ENCODE data around the gene AMPD3.
A peak's percentile ranks its signal among the peaks of the same experiment; 100 is the strongest.

AMPD3 gene

GRCh38 chr11:10540546-10540914, 85.5 kb downstream of the AMPD3 start:
- DNase-seq (ENCODE audit: low read depth), result no peak

DNA sequence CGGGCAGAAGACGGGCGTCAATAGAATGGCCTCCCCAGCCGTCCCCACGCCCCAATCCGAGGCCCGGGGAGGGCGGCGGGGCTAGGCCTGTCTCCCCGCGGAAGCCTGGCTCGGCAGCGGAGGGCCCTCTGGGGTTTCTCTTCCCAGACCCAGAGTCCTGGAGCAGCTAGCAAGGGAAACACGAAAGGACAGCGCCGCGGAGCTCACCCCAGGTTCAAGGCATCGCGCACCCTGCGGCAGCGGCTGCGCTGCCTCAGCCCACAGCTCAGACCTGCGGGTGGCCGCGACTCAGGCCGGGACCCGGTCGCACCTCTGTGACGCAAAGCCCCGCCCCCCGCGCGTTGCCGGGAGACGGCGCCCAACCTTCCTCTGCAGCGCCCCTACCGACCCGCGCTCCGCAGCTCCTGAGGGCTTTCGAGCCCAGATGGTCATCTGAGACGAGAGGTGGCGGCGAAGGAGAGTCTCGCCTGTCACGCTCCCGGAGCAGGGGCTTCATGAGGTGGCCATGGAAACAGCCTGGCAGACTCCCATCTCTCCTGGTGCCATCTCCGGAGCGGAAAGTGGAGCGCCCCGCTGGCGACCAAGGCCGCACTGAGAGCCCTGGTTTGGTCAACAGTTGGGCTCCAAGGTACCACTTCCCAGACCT, 86.0 kb downstream of the AMPD3 start, which contains the start of gene RNF141:
Gene RNF141 (minus strand): TSS at position 273 of the 646 bp plus-strand sequence. CDS start 7,029 bp downstream, outside the sequence.
- peak; percentile 82 for DNase-seq (ENCODE audit: low read depth)

- DNase-seq (ENCODE audit: low read depth), result no peak
Observed at GRCh38 chr11:10541561-10541930, 86.5 kb downstream of the AMPD3 start.

- no peak for DNase-seq (ENCODE audit: low read depth)
Observed at GRCh38 chr11:10542776-10543175, 87.7 kb downstream of the AMPD3 start.

DNA sequence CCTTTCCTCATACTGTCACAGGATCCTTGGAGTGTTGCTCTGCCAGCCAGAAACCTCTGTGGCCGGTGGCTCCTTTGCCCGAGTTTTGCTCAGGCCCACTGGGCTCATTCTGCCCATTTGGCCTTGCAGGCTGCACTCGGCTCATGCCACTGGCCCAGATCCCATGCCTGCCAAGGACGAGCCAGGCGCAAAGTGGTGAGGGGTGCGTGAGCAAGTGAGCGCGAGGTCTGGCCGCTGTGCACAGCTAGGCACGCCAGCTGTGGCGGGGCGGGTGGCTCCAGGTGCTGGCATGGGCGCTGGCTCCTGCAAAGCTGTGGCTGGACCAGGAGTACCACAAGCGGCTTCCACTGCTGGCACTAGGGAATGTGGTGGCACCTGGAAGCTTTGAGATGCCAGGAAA, 88.7 kb downstream of the AMPD3 start:
- no peak for DNase-seq (ENCODE audit: low read depth)

DNA sequence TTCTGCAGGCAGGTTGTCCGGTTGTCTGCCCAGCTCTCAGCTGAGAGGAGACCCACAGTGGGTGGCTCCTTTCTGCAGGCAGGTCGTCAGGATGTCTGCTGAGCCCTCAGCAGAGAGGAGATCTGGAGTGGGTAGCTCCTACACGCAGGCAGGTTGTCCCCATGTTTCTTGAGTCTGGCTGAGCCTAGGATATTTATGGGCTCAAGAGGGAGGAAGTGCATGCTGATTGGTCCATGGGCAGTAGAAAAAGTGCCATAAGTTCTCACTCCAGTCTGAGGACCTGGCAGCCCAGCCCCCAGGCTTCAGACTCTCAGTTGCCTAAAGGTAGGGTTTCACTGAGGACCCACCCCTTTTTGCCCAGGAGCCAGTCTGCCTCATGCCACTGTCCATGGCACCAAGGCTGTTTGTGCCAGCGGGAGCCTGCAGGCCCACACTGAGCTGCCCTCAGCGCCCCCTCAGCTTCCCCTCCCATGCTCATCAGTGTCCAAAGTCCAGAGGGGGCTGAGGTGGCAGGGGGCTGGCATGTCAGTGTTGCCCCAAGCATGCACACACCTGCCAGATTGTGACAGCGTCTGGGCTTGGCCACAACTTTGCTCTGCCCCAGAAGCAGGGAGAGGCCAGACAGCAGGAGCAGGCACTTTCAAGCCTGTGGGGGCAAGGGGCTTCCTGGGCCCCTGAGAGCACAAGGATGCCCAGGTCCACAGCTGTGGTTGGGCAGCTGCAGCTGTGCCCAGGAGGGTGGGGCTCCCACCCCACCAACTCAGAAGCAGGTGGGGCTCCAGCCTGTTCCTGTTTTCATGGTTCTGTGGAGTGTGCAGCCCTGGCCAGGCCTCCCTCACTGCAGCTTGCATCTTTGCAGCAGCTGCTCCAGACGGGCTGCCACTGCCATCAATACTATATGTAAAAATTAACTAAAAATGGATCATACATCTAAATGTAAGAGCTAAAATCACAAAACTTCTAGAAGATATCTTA, 89.7 kb downstream of the AMPD3 start:
- DNase-seq (ENCODE audit: low read depth), result no peak

DNA sequence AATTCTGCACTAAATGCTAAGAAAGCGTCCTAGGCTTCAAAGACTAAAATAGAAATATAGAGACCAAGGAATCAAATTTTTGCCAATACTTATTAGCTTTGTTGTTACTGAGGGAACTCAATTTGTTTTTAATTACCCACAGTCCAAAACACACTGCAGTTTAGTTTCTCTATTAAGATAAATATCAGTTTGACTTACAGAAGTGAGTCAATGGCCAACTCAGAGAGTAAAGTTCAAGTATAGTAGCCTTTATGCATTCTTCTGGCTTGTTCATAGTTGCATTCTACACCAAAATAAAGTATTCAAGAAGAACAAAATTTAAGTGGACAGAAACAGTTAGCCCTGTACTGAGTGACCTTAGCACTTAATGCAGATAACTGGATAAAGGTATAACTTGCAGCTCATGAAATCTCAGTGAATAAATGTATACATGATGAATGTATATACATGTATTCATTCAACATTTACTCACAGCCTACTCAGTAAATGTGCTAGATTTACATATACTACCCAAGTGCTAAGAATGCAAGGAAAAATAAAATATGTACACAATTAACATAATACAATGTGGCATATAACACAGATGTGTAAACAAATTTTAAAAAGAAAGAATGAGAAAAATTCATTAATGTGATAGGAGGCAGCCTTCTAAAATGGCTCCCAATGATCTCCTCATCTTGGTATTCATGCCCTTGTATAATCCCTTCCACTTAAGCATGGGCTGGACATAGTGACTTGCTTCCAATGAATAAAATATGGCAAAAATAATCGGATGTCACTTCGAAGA, 95.6 kb downstream of the AMPD3 start:
- DNase-seq (ENCODE audit: low read depth), result no peak

- DNase-seq (ENCODE audit: low read depth), result no peak
Observed at GRCh38 chr11:10551290-10551592, 96.2 kb downstream of the AMPD3 start.

- no peak for DNase-seq (ENCODE audit: low read depth)
Observed at GRCh38 chr11:10551845-10552352, 96.8 kb downstream of the AMPD3 start.

DNA sequence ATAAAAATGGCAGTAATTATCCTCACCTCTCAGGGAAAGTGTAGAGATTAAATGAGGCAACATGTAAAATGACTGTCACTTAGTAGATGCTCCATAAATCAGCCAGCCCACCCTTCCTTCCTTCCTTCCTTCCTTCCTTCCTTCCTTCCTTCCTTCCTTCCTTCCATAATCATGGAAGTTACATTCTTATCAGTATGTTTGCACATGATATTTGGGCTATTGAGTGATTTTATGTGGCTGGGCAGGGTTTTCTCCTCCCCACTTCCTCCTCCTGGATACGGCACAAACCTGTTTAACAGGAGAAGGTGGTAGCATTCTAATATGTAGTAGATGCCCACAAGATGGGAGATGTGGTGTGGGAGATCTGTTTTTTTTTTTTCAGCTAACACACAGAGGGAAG, 101.5 kb downstream of the AMPD3 start:
- no peak for DNase-seq (ENCODE audit: low read depth)

Measured in T-helper 22 cell (primary cell).